HG02798 (cell line): Measurements from ENCODE around the gene PRKCE.

Experiments used
- ATAC-seq: cut with Tn5 transposase; IDR thresholded peaks from one replicate; pipeline ENCODE4 v1.9.1; 2021; ENCODE audit warnings: mild to moderate bottlenecking; ENCODE audit not compliant: unreplicated experiment, poor library complexity

PRKCE gene

DNA sequence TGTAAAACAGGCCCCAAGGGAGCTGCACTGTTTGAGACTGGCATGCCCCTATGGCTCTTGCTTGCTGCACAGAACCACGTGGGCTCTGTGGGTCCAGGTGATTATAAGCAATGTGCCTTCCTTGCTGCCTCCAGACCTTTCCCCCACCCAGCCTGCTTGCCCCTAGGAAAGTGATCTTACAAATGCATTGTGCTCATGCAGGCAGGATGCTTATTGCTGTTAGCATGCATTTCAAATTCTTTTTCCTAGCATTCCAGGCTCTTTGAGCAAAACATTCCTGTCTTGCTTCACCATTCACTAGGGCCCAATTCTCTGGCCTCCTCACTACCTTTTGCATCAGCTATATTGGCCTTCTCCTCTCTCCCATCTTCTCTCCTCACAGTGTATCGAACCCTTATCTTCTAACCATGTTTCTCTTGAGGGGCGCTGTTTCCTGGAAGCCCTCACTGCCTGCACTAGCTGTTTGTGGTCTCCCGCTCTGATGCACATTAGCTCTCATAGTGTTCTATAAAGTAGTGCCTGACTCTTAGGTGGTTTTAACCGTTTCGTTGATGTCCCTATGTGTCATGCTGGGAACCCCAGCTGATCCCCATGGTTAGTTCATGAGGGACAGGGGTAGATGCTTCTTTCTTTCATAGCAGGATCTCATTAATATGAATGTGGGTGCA is 492.8 kb downstream of the PRKCE start:
- no peak for ATAC-seq

DNA sequence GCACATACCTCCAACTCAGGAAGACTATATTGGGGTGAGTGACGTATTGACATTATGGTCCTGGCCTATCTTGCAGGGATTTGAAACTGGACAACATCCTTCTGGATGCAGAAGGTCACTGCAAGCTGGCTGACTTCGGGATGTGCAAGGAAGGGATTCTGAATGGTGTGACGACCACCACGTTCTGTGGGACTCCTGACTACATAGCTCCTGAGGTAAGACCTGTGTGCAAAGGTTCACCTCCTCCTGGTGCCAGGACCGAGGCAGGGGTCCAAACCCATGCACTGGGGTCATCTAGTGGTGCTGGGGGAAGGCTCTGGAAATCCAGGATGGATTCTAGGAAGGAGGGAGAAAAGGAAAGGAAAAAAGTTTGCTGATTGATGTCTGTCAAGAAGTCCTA is 493.5 kb downstream of the PRKCE start:
- no peak for ATAC-seq

DNA sequence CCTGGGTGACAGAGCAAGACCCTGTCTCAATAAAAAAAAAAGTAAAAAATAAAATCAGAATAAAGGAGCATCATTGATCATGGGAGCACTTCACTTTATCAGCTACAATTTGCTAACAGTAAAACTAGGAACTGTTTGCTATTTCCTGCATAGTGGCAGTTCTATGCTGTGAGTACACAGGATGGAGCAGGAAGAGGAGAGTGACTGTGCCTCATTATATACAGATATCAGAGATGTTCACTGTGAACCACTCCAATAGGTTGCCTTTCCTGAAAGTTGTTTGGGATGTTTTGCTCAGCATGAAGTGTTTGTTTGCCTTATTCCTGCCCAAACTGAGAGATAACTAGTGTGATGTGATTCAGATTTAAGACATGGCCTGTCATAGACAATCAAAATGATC is 494.4 kb downstream of the PRKCE start:
- no peak for ATAC-seq

DNA sequence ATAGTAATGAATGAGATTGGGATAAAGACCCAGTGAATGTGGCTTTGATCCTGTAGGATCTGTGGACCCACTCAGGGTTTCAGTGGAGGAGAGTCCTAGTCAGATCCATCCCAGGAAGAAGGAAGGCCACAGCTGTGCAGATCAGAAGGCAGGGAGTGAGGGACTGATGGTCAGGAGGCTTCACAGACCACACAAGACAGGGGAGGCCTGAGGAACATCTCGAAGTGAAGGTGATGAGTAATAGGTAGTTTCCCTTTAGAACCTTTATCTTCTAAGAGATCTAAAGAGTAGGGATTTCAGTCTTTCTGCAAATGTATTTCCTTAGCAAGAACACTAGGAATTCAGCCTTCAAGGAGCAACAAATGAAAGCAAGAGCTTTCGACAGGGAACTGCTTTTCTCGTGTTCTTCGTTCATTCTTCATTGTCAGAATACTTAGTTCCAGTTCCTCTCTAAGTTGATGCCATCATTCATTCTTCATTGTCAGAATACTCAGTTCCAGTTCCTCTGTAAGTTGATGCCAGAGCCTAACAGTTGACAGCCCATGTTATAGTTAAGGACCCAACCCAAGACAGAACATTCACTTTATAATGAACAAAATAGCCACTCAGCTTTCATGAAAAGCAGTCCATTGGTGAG is 495.5 kb downstream of the PRKCE start:
- ATAC-seq = no peak

DNA sequence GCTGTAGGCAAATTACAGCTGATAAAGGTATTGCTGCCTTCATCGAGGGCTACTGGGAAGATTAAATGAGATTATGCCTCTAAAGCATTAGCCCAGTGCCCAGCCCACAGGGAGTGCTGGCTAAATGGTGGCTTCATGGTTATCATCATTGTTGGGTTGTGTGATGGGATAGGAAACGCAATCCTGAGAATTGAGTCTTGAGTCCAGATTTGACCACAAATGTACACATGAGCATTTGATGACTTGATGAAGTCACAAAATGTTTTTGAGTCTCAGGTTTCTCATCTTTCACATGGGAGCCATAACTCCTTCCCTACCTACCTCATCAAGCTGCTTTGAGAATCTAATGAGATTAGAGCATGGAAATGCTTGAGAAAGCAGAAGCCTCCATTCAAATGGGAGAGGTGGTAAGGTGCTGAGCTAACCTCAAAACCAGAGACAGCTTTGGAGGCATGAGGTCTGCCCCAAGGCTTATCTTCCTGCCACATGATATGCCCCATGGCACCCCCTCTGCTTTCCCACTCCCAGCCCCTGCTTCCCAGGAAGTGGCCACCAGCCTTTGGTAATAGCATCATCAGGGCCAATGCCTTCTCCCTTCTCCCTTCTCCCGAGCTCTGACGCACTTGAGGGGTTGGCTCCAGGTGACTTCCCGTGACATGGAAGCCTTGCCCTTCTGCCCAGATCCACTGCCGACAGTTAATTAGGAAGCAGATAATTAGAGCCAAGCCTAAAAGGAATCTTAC is 496.3 kb downstream of the PRKCE start:
- no peak for ATAC-seq

DNA sequence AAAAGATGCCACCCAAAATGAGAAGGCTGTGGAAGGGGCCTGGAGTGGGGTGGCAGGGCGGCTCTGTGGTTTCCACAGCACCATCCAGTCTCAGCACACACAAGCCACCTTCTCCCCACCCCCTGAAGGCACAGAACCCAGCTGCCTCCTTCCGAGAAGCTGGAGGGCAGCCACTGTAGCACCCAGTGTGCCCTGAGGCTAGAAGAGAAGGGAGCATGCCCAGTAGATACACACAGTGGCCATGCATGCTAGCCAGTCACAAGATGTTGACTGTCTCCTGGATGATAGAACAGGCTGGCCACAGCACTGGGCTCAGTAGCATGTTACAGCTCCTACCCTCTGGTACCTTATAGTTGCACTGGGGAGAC is 496.9 kb downstream of the PRKCE start:
- no peak for ATAC-seq

DNA sequence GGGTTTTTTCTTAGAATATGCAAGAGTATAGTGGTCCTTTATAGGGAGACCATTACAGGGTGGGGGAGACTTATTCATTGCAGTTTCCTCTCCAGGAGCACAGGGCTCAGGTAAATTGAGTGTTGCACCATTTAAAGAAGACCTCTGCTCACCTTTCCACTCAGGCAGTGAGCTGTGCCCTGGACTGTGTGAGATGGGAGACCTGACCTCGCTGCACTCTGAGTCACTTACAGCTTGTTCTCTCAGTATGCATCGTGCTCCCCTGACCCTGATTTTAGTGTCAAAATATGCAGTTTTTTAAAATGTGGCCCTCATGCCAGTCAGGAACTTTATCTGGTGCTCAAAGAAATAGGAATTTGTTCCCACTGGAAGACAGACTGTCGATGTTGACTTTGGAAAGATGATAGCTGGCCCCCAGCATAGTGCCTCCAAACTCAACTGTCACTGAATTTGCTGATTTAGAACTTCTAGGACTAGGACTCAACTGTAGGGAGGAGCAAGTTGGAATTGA is 499.0 kb downstream of the PRKCE start:
- ATAC-seq = no peak

DNA sequence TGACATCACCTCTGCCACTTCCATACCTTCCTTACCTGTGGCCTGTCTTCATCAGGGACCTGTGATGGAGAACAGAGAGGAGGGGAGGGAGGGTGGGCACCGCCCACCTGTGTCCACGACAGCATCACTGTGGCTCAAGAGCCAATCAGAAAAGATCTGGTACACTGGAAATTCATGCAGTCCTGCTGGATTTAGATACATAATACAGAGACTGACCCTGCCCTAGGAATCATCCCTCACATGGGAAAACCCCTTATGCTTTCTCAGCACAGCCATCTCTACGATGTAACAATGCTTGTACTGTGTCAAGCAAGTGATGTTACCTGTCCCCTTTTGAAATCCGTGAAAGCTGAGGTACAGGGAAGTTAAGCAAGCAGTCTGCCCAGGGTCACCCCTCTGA is 500.1 kb downstream of the PRKCE start:
- no peak for ATAC-seq

DNA sequence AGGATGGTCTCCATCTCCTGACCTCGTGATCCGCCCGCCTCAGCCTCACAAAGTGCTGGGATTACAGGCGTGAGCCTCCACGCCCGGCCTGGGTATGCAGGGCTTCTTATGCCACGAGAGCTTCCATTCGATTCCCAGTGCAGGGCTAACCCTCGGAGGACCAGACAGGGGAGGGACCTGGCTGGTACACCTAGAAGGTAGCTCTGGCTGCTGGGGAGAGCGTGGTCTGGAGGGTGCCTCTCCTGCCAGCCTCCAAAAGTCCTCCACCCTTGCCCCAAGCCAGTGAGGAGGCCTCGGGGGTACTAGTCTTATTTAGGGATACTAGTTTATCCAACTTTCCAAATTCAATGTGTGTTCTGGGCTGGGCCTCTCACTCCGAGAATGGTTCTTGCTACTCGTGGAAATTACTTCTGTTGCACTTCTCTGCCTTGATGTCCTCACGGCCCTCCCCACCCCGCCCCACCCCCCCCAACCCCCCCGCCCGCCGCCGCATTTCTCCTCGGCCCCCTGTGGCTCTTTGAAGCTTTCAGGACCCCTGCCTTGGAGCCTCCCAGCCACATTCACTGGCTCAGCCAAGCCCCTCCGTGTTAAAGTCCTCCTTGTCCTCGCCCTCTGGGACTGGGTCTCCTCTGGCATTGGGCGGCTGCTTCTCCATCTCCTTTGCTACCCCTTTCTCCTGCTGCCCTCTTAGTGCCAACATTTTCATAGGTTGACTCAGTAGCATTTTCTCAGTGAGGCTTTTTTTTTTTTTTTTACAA is 502.7 kb downstream of the PRKCE start:
- ATAC-seq = no peak

DNA sequence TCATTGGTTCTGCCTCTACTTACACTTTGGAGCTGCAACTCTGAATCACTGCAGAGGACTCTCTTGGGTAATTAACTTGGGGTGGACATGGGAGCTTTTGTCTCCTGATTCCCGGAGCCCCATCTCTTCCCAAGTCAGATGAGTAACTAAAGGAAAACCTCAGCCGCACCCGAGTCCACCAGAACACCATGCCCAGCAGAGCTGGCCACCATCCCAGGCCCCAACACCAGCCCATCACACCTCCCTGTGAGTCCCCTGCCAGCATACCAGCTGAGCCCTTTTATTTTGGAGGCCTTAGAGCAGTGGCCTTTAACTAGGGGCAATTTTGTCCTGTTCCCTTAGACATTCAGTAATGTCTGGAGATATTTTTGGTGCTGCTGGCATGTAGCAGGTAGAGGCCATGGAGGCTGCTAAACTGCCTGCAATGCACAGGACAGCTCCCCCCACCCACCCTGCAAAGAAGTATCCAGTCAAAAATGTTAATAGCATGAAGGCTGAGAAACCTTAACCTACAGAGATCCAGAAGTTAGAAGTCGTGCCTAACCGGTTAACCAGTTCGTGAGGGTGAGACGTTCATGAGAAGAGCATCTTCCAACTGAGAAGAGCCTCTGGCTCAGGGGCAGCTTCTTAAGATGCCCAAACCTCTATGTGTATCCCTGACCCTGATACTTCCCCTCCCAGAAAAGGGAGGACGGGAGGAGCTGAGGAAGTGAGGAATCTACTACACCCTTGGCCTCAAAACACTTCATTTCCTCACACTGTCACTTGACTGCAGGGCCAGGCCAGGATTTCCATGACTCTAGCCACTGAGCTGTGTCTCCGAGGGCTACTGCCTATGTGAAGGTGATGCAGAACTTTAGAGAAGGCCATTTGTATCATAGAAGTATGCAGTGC is 505.8 kb downstream of the PRKCE start:
- no peak for ATAC-seq

DNA sequence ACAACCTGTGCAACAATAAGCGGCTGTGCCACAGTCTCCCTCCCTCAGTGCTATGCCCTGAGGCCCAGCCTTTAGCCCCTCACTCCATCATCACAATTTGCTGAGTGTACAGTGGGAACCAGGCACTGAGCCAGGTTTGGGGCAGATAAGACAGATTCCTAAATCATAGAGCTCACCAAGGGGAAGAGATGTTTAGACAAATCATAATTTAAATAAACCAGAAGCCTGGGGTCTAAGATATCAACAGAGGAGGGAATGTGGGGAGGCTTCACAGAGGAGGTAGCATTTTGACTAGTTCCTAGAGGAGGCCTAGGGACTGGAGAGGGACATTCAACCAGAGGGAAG is 506.5 kb downstream of the PRKCE start:
- no peak for ATAC-seq

DNA sequence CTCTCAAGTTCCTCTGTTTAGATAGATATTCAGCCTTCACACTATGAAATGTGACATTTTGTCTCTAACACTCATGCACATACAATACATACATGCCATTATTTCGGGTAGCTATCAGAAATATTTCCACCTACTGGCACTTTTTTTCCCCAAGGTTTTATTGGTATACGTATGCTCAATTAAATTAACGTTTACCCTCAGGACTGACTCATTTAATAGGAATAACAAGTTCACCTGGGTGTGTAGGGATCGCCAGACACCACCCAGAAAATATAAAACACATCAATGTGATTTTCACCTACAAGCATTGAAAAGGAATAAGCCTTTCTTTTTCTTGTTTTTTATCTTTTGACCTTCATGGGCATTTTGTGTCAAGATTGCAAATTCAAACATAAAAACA is 507.2 kb downstream of the PRKCE start:
- ATAC-seq = no peak

DNA sequence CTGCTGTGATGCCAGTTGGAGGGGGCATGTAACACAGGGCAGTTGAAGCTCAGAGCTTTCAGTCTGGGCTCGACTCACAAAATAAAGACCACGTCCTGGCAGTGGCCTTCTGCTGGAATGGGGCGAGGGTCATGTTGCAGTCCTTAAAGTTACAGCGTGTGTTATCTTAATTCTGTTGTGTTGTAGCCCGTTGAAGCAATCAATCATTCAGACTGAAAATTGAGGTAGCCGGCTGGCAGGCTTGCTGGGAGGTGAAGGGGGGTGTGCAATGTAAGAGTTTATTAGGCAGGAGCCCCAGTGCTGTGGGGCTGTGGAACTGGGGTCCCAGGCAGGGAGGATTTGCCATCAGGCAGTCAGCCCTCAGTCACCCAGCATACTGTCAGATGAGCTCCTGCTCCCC is 508.9 kb downstream of the PRKCE start:
- ATAC-seq = no peak

DNA sequence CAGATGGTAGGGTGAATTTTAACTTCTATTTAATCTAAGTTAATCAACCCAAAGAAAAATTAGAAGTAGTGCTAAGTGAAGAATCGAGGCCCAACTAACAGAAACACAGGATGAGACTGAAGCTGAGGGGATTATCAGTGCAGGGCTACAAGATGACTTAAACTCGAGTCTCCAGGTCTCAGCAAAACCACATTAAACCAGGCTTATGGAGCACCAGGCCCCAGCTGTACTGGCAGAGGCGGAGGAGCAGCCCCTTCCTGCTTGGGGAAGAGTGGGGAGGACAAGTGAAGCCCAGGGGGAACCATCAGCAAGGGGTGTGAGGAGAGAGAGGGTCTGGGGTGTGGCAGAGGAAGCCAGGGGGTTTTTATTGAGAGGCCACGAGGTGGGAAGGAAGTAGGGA is 509.8 kb downstream of the PRKCE start:
- no peak for ATAC-seq

DNA sequence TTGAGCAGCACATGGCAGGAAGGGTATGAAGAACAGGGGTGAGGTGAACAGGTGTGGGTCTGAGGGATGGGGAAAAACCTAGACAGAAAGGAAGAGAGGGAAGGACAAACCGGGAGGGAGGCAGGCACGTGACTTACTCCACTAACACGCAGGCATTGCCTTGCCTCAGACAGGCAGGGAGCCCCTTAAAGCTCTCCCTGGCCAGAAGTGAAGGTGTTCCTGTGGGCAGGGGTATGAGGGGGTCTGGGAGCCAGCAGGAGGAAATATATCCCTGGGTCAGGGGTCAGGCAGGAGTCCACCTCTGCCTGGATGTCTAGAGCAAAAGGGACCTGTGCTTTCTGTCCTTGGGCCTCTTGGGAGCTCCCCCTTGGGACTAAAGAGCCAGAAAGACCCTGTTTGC is 510.4 kb downstream of the PRKCE start:
- no peak for ATAC-seq

DNA sequence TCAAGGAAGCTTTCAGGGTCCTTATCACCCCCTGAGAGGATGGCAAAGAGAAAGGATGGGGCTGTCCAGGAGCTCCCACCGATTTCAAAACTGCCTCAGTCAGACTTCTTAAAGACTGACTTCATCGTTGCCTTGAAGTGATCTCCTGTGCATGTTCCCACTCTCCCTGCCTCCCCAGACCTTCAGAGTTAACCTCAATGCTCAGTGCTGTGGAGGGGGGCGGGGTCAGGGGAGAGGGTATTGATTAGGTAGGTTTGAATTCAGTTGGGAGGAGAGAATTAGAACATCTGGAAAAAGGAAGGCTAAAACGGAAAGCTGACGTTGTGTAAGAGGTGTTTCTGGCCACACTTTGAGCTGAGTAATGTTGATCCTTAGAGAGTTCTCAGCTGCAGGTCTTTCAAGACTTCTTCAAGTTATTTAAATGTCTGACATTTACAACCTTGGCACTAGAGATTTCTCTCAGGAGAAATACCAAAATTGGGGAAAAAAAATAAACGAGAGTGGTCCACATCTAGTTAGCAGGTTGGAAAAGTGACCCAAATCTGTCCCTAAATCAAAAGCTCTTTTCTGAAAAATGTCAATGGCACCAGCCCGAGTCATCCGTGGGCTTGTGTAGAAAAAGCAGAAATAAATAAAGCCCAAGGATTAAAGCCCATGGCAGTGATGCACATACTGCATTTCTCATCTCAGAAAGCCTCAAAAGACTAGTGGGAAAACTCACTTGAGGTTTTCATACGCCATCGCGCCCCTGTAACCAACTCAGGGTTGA is 511.0 kb downstream of the PRKCE start:
- ATAC-seq = no peak

DNA sequence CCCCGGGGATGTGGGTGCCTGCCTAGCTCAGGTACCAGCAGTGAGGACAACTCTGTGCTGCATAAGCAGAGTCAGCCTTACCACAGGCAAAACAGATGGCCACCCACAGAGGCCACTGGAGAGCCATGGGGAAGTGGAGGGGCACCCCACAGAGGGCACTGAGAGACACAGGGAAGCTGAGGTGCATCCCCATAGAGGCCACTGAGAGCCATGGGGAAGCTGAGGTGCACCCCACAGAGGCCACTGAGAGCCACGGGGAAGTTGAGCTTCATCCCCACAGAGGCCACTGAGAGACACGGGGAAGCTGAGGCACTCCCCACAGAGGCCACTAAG is 511.6 kb downstream of the PRKCE start:
- no peak for ATAC-seq

DNA sequence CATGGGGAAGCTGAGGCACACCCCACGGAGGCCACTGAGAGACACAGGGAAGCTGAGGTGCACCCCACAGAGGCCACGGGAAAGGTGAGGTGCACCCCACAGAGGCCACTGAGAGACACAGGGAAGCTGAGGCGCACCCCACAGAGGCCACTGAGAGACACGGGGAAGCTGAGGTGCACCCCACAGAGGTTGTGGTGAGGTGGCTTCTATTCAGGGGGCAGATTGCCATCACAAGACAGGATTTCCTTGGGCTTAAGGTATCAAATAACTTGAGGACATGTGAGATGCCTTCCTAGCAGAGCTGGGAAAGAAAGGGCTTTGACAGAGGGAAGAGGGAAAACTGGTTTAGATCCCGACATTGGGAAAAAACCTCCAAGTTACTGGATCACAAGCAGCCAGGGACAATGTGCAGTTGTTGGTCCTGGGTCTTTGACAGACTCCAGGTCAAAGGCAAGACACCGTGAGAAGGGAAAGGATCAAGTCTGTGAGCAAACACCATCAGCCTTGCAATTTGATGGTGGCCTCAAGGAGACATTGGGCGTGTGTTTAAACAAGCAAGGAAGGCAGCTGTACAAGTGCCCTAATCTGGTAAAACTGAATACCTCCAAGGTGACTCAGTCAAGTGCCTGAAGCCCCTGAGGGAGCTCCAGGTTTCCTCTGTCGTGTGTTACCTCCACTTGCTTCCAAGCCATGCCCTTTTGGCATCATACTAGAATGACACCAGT is 512.5 kb downstream of the PRKCE start:
- no peak for ATAC-seq
